Mammary epithelial cell (primary cell): ENCODE data around the gene AAGAB.
"Not testable (repeated sequence)": the region's sequence is repeated elsewhere in the genome, so short reads cannot be mapped to it uniquely, and the experiment has no call there.

ENCODE experiments used
- EZH2 ChIP-seq: IDR thresholded peaks from 2 replicates; pipeline ENCODE4 v1.6.1; 2012; ENCODE audit warnings: low read length, inconsistent platforms, borderline replicate concordance
- TF ChIP-seq, protein P1 (sequence below), 2 donors: IDR thresholded peaks in 1 of 2; conservative IDR thresholded peaks in 1 of 2; 2 replicates each; pipeline ENCODE4 v1.5.1; 2011 to 2012; ENCODE audit warnings: inconsistent platforms in 2 of 2, low read length in 2 of 2, mild to moderate bottlenecking in 2 of 2, control low read depth in 1 of 2, low read depth in 1 of 2; ENCODE audit not compliant: insufficient read depth in 1 of 2; ENCODE audit errors: extremely low read depth in 1 of 2

DNA sequence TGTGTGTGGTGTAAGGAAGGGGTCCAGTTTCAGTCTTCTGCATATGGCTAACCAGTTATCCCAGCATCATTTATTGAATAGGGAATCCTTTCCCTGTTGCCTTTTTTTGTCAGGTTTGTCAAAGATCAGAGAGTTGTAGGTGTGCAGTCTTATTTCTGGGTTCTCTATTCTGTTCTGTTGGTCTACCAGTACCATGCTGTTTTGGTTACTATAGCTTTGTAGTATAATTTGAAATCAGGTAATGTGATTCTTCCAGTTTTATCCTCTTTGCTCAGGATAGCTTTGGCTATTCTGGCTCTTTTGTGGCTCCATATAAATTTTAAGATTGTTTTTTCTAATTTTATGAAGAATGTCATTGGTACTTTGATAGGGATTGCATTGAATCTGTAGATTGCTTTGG lies 31.2 kb upstream of the AAGAB start:
- TF ChIP-seq, protein P1, sequence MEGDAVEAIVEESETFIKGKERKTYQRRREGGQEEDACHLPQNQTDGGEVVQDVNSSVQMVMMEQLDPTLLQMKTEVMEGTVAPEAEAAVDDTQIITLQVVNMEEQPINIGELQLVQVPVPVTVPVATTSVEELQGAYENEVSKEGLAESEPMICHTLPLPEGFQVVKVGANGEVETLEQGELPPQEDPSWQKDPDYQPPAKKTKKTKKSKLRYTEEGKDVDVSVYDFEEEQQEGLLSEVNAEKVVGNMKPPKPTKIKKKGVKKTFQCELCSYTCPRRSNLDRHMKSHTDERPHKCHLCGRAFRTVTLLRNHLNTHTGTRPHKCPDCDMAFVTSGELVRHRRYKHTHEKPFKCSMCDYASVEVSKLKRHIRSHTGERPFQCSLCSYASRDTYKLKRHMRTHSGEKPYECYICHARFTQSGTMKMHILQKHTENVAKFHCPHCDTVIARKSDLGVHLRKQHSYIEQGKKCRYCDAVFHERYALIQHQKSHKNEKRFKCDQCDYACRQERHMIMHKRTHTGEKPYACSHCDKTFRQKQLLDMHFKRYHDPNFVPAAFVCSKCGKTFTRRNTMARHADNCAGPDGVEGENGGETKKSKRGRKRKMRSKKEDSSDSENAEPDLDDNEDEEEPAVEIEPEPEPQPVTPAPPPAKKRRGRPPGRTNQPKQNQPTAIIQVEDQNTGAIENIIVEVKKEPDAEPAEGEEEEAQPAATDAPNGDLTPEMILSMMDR (conservative IDR thresholded peaks at IDR 0.05 in 1 of 2, IDR thresholded peaks at IDR 0.05 in 1 of 2; ENCODE audit: extremely low read depth in 1 of 2, insufficient read depth in 1 of 2, low read depth in 1 of 2, low read length in 2 of 2): not testable (repeated sequence)
- not testable (repeated sequence) for TF ChIP-seq EZH2
